SK-N-MC (cell line): ENCODE data around the gene MTUS2.

Source experiments
- EZH2 ChIP-seq: fragments of 200-600 bp; sonication (generic); IDR thresholded peaks from one replicate; pipeline ENCODE4 v1.6.1; 2017; ENCODE audit warnings: antibody characterized with exemption
- POLR2AphosphoS5 ChIP-seq: IDR thresholded peaks from 2 replicates; pipeline ENCODE4 v1.6.1; 2012; ENCODE audit warnings: mild to moderate bottlenecking, low read depth, low read length, borderline replicate concordance

DNA sequence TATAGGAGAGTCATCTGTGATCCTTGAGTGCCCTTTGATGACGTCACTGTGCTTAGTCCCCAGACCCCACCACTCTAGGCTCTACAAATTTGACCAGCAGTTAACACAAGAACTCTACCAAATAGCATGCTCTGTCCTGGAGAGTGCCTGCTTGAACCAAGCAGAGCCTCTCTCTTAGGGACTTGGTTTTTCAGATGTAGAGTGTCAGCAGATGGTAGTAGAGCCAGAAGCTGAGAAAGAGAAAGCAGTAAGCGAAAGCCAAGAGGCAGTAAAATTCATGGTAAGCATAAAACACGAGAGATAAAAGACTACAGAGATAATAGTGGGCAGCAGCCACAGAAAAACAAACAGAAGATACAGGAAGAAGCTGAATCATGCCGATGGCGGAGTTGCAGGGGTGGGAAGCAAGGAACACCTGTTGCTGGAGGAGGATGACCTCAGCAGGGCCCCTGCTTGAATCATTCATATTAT lies 582.1 kb downstream of the MTUS2 start:
- TF ChIP-seq EZH2 (no peak), POLR2AphosphoS5 (no peak)
